NB4 (cell line): ENCODE measurements around the gene TECTB.

Experiments used
- DNase-seq: peaks from one replicate; pipeline ENCODE4 v3.0.0; 2010; ENCODE audit warnings: low read depth
- H3K4me3 ChIP-seq: one replicate; pipeline ENCODE4 v1.5.1; 2011; ENCODE audit warnings: mild to moderate bottlenecking, low read depth, low read length, moderate library complexity
- MYC ChIP-seq: IDR thresholded peaks from 2 replicates; pipeline ENCODE4 v1.6.1; 2011; ENCODE audit warnings: low read depth, low read length
- POLR2A ChIP-seq: IDR thresholded peaks from 2 replicates; pipeline ENCODE4 v1.6.1; 2011; ENCODE audit warnings: mild to moderate bottlenecking; ENCODE audit not compliant: insufficient read length; ENCODE audit errors: extremely low read depth
- TF ChIP-seq, protein P1 (sequence below): IDR thresholded peaks from 2 replicates; pipeline ENCODE4 v1.6.1; 2011; ENCODE audit warnings: low read depth, low read length
- TF ChIP-seq, protein P2 (sequence below): IDR thresholded peaks from one replicate; pipeline ENCODE4 v1.5.1; 2012; ENCODE audit warnings: low read depth, low read length

Gene TECTB

DNA sequence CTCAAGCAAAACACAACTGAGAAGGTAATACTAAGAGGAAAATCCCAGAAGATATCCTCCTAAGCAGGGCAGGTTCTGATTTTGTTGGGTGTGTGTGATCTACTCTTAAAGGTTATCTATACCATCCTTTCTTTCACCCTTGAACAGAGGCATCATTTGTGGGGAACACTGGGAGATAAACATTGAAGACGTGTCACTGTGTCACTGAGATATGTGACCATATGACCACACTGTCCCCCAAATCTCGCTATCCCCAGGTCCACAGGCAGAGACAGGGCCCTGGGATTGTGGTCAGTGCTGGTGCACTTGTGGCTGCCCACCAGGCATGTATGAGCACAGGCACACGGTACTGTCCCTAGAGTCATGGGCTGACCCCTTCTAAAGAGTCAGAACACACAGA is 30.0 kb downstream of the TECTB start:
- no peak for DNase-seq
- no peak for TF ChIP-seq MYC
- TF ChIP-seq POLR2A = no peak
- TF ChIP-seq, protein P1, sequence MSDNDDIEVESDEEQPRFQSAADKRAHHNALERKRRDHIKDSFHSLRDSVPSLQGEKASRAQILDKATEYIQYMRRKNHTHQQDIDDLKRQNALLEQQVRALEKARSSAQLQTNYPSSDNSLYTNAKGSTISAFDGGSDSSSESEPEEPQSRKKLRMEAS = no peak
- TF ChIP-seq, protein P2, sequence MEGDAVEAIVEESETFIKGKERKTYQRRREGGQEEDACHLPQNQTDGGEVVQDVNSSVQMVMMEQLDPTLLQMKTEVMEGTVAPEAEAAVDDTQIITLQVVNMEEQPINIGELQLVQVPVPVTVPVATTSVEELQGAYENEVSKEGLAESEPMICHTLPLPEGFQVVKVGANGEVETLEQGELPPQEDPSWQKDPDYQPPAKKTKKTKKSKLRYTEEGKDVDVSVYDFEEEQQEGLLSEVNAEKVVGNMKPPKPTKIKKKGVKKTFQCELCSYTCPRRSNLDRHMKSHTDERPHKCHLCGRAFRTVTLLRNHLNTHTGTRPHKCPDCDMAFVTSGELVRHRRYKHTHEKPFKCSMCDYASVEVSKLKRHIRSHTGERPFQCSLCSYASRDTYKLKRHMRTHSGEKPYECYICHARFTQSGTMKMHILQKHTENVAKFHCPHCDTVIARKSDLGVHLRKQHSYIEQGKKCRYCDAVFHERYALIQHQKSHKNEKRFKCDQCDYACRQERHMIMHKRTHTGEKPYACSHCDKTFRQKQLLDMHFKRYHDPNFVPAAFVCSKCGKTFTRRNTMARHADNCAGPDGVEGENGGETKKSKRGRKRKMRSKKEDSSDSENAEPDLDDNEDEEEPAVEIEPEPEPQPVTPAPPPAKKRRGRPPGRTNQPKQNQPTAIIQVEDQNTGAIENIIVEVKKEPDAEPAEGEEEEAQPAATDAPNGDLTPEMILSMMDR = no peak

DNA sequence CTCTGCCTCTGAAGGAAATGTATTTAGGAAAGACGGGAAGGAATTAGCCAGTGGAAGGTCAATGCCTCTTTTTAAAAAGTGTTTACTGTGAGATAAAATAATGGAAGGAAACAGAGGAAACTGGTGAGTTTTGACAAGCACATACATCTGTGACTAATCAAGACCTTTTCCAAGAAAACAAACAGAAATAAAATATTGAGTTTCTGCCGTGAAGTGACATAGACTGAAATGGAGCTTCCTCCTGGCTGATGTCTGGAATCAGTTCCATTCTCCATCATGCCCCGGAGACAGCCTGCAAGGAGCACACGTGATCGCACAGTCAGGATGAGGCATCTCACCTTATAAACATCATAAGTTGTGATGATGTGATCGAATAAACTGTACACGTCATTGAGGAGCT is 30.7 kb downstream of the TECTB start:
- TF ChIP-seq, protein P2 = no peak
- no peak for TF ChIP-seq MYC
- no peak for TF ChIP-seq POLR2A
- TF ChIP-seq, protein P1 = no peak
- no peak for DNase-seq
- no peak overlapping the region for H3K4me3 ChIP-seq

More for the DNA sequence above, 30.0 kb downstream of the TECTB start:
- no peak overlapping the region for H3K4me3 ChIP-seq

DNA sequence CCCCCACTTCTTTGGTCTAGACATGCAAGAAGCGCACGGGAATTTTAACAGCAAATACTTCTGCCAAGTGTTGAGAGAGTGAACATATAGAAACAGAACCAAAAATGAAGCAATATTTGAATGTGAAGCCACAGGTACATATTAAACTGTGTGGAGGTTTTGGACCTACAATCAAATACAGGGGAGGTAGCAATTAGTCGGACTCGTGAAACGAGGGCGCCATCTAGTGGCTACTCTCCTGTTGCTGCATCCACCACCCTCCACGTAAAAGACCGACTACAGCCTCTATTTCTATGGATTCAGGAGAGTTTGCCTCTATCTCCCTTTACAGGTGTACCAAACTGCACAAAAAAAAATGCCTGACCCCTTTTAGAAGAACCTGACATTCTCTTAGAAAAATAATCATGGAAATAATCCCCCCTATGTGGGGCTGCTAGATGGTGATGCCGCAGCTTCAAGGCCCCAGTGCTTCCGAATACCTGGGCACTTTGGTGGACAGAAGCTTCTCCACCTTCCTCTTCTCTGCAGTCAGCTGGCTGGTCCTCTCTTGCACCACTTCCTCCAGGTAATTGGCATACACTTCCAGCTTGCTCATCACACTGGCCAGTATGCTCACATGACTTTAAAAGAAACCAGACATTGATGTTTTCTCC is 31.7 kb downstream of the TECTB start:
- TF ChIP-seq, protein P2 = peak; percentile 93
- no peak for TF ChIP-seq POLR2A
- H3K4me3 ChIP-seq = no peak overlapping the region
- DNase-seq = peak; percentile 75

DNA sequence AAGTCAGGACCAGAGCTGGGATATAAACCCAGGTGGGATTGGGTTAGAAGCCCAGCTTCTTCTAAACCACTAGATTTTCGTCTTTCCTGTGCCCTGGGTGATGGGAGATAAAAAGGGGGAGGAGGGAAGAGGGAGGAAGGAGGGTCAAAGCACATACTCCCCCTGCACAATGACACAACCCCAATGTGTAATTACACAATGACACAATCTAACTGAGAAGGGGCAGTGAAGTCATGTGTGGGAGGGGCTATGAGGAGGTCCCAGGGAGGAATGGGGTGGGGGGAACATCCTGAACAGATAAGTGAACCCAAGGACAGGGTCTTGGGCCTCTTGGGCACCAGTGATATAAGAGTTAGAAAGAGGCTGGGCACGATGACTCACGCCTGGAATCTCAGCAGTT is 44.5 kb downstream of the TECTB start:
- H3K4me3 ChIP-seq = no peak overlapping the region
- TF ChIP-seq POLR2A (no peak), MYC (no peak)
- TF ChIP-seq, protein P1 = no peak
- TF ChIP-seq, protein P2 = no peak
- DNase-seq = peak; percentile 37

DNA sequence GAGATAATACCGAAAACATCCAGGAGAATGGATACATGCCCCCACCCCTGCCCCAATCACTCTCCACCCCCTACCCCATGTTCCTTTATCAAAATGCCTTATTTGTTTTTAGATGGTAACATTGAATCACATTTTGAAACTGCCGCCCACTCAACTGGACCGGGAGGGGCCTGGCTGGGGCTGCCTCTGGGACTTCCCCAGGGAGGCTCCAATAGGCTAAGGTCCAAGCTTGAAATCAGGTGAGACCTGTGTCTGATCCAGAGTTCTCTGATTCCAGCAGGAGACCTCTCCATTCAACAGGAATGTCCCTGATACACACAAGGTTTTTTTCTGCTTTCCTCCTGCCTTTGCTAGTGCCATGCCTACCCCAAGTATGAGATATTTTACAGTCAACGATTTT is 47.0 kb downstream of the TECTB start:
- no peak overlapping the region for H3K4me3 ChIP-seq
- TF ChIP-seq POLR2A = no peak
- TF ChIP-seq, protein P1 = no peak
- TF ChIP-seq, protein P2 = no peak
- TF ChIP-seq MYC = no peak
- DNase-seq = no peak

DNA sequence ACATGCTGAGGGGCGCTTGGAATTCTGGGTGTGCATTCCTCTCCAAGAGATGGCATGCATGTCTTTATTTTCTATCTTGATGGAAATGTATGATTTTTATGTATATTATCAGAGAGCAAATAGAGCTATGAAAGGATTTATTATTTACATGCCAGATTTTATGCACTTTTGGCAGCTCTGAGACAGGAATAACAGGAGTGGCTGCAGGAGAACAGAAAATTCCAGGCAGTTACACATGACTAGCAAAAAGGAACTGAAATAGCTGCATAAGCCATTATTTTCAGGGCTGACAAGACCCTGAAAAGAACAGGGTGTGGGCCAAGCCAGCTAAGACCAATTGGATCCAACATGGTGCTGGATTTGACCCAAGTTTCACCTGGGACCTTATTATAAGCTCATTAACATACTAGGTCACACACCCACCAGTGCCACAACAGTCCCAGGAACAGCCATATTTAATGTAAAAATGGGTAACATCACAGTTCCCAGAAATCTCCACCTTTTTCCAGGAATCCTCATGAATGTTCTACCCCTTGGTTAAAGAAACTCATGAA is 47.5 kb downstream of the TECTB start:
- no peak overlapping the region for H3K4me3 ChIP-seq
- TF ChIP-seq POLR2A = no peak
- TF ChIP-seq, protein P2 = no peak
- TF ChIP-seq MYC = no peak
- TF ChIP-seq, protein P1 = no peak
- no peak for DNase-seq
